Measurements from ENCODE around the gene TMEM184A. TPM values are rescaled to one million over a fixed set of nuclear protein-coding genes. Genes with fewer than 3 reads are reported as not detected.
"Not testable (repeated sequence)": the region's sequence is repeated elsewhere in the genome, so short reads cannot be mapped to it uniquely, and the experiment has no call there.

TMEM184A gene
- total RNA-seq, 1 donor from 2014 or later = 0.23 TPM

GRCh38 chr7:1586126-1586826, 30.3 kb upstream of the TMEM184A start:
- peaks cover 9% of the 10 kb centered on the region for H3K27me3 Mint-ChIP-seq (ENCODE audit: low read depth)
- no peaks in the 10 kb centered on the region for H3K4me1 Mint-ChIP-seq (ENCODE audit: low read depth)
- intact Hi-C loops (cut with micrococcal nuclease) = no loop called here
- H3K4me3 Mint-ChIP-seq (ENCODE audit: low read depth) = no peak overlapping the region
- no peak for DNase-seq (ENCODE audit: low spot score)
- H3K36me3 Mint-ChIP-seq (ENCODE audit: low read depth) = no peaks in the 10 kb centered on the region
- peaks cover 4% of the 10 kb centered on the region for H3K9me3 Mint-ChIP-seq
- H3K27ac Mint-ChIP-seq = no peak overlapping the region

- Mint-ChIP-seq H3K36me3 (ENCODE audit: low read depth) (no peaks in the 10 kb centered on the region), H3K27me3 (ENCODE audit: low read depth) (peaks cover under 1% of the 10 kb centered on the region), H3K9me3 (peaks cover 4% of the 10 kb centered on the region), H3K27ac (no peak overlapping the region), H3K4me1 (ENCODE audit: low read depth) (no peaks in the 10 kb centered on the region), H3K4me3 (ENCODE audit: low read depth) (no peak overlapping the region)
- intact Hi-C loops (cut with micrococcal nuclease) = no loop called here
- DNase-seq (ENCODE audit: low spot score) = no peak
Observed at GRCh38 chr7:1585142-1585981, 29.4 kb upstream of the TMEM184A start.

GRCh38 chr7:1584700-1585099, 28.7 kb upstream of the TMEM184A start:
- Mint-ChIP-seq H3K27ac (no peak overlapping the region), H3K4me1 (ENCODE audit: low read depth) (peaks cover 4% of the 10 kb centered on the region), H3K9me3 (peaks cover 4% of the 10 kb centered on the region), H3K36me3 (ENCODE audit: low read depth) (no peaks in the 10 kb centered on the region), H3K27me3 (ENCODE audit: low read depth) (no peaks in the 10 kb centered on the region), H3K4me3 (ENCODE audit: low read depth) (no peak overlapping the region)
- no peak for DNase-seq (ENCODE audit: low spot score)
- intact Hi-C loops (cut with micrococcal nuclease) = no loop called here

- H3K4me3 Mint-ChIP-seq (ENCODE audit: low read depth); H3K9me3 Mint-ChIP-seq; DNase-seq (ENCODE audit: low spot score); intact Hi-C loops (cut with micrococcal nuclease); H3K27me3 Mint-ChIP-seq (ENCODE audit: low read depth); H3K36me3 Mint-ChIP-seq (ENCODE audit: low read depth); H3K27ac Mint-ChIP-seq; H3K4me1 Mint-ChIP-seq (ENCODE audit: low read depth): not testable (repeated sequence)
Observed at GRCh38 chr7:1583241-1583930, 27.4 kb upstream of the TMEM184A start.

- Mint-ChIP-seq H3K27ac (no peak overlapping the region), H3K9me3 (no peaks in the 10 kb centered on the region), H3K4me1 (ENCODE audit: low read depth) (peaks cover 4% of the 10 kb centered on the region), H3K4me3 (ENCODE audit: low read depth) (no peak overlapping the region), H3K27me3 (ENCODE audit: low read depth) (no peaks in the 10 kb centered on the region), H3K36me3 (ENCODE audit: low read depth) (no peaks in the 10 kb centered on the region)
- intact Hi-C loops (cut with micrococcal nuclease) = no loop called here
- DNase-seq (ENCODE audit: low spot score) = no peak
Observed at GRCh38 chr7:1580422-1581030, 24.5 kb upstream of the TMEM184A start.

- peaks cover 4% of the 10 kb centered on the region for H3K4me1 Mint-ChIP-seq (ENCODE audit: low read depth)
- no peak overlapping the region for H3K27ac Mint-ChIP-seq
- H3K4me3 Mint-ChIP-seq (ENCODE audit: low read depth) = no peak overlapping the region
- no peaks in the 10 kb centered on the region for H3K36me3 Mint-ChIP-seq (ENCODE audit: low read depth)
- peak; percentile 54 for DNase-seq (ENCODE audit: low spot score)
- H3K9me3 Mint-ChIP-seq = no peaks in the 10 kb centered on the region
- intact Hi-C loops (cut with micrococcal nuclease) = loop anchor here (1.0 to 10.0 kb wide), 3 partner anchors 665 to 825 kb away; partner anchors contain the start of genes CHST12, MRM2 and NUDT1
- no peaks in the 10 kb centered on the region for H3K27me3 Mint-ChIP-seq (ENCODE audit: low read depth)
Observed at GRCh38 chr7:1579481-1580421, 23.7 kb upstream of the TMEM184A start.

GRCh38 chr7:1578513-1578912, 22.5 kb upstream of the TMEM184A start:
- Mint-ChIP-seq H3K36me3 (ENCODE audit: low read depth) (no peaks in the 10 kb centered on the region), H3K4me3 (ENCODE audit: low read depth) (no peak overlapping the region), H3K9me3 (no peaks in the 10 kb centered on the region), H3K27ac (no peak overlapping the region), H3K27me3 (ENCODE audit: low read depth) (no peaks in the 10 kb centered on the region), H3K4me1 (ENCODE audit: low read depth) (peaks cover 4% of the 10 kb centered on the region)
- intact Hi-C loops (cut with micrococcal nuclease) = loop anchor here (10.0 kb wide), 2 partner anchors 666 to 826 kb away; partner anchors contain the start of genes CHST12, MRM2 and NUDT1
- no peak for DNase-seq (ENCODE audit: low spot score)

GRCh38 chr7:1576521-1577253, 20.7 kb upstream of the TMEM184A start:
- intact Hi-C loops (cut with micrococcal nuclease) = loop anchor here (10.0 kb wide), 2 partner anchors 668 to 828 kb away; partner anchors contain the start of genes CHST12, MRM2 and NUDT1
- Mint-ChIP-seq H3K9me3 (no peaks in the 10 kb centered on the region), H3K4me3 (ENCODE audit: low read depth) (no peak overlapping the region), H3K4me1 (ENCODE audit: low read depth) (peaks cover 11% of the 10 kb centered on the region), H3K27me3 (ENCODE audit: low read depth) (no peaks in the 10 kb centered on the region), H3K27ac (no peak overlapping the region), H3K36me3 (ENCODE audit: low read depth) (peaks cover 4% of the 10 kb centered on the region)
- DNase-seq (ENCODE audit: low spot score) = no peak

GRCh38 chr7:1575809-1576208, 19.8 kb upstream of the TMEM184A start:
- DNase-seq (ENCODE audit: low spot score) = no peak
- Mint-ChIP-seq H3K27ac (no peak overlapping the region), H3K4me1 (ENCODE audit: low read depth) (peaks cover 16% of the 10 kb centered on the region), H3K27me3 (ENCODE audit: low read depth) (no peaks in the 10 kb centered on the region), H3K4me3 (ENCODE audit: low read depth) (no peak overlapping the region), H3K9me3 (no peaks in the 10 kb centered on the region), H3K36me3 (ENCODE audit: low read depth) (peaks cover 4% of the 10 kb centered on the region)
- intact Hi-C loops (cut with micrococcal nuclease) = loop anchor here (10.0 kb wide), 2 partner anchors 669 to 829 kb away; partner anchors contain the start of genes CHST12, MRM2 and NUDT1

- peak overlapping the region; percentile 13 for H3K4me3 Mint-ChIP-seq (ENCODE audit: low read depth)
- H3K4me1 Mint-ChIP-seq (ENCODE audit: low read depth) = peaks cover 25% of the 10 kb centered on the region
- intact Hi-C loops (cut with micrococcal nuclease) = loop anchor here (10.0 kb wide), 2 partner anchors 673 to 833 kb away; partner anchors contain the start of genes CHST12, MRM2 and NUDT1
- no peaks in the 10 kb centered on the region for H3K9me3 Mint-ChIP-seq
- no peaks in the 10 kb centered on the region for H3K27me3 Mint-ChIP-seq (ENCODE audit: low read depth)
- peaks cover 18% of the 10 kb centered on the region for H3K36me3 Mint-ChIP-seq (ENCODE audit: low read depth)
- DNase-seq (ENCODE audit: low spot score) = no peak
- H3K27ac Mint-ChIP-seq = no peak overlapping the region
Observed at GRCh38 chr7:1572111-1572822, 16.3 kb upstream of the TMEM184A start.
